ENCODE data around the gene OPCML. TPM values are rescaled to one million over a fixed set of nuclear protein-coding genes. Genes with fewer than 3 reads are reported as not detected.

OPCML gene
- total and polyA plus RNA-seq, 7 experiments from 2014 or later, result not detected

GRCh38 chr11:132790971-132791370 is 741.3 kb downstream of the OPCML start:
- ChIA-PET CTCF (interaction anchor here (0.7 kb wide), 1 partner anchor 16 kb away, joined by 3 read pairs; no protein-coding TSS in a partner anchor), POLR2A (no interaction called here)
- intact Hi-C loops (cut with micrococcal nuclease), result no loop called here
- Histone ChIP-seq H3K36me3 (ENCODE audit: control insufficient read depth in 2 of 3, insufficient read depth in 3 of 3, low read length in 3 of 3) (no peaks in the 10 kb centered on the region), H3K4me1 (ENCODE audit: control insufficient read depth in 2 of 2, insufficient read depth in 2 of 2, low read length in 2 of 2) (no peaks in the 10 kb centered on the region), H3K27me3 (ENCODE audit: control insufficient read depth in 2 of 2, insufficient read depth in 2 of 2, low read length in 2 of 2) (no peaks in the 10 kb centered on the region), H3K9me3 (ENCODE audit: control insufficient read depth in 2 of 3, low read length in 3 of 3) (no peaks in the 10 kb centered on the region), H3K27ac (ENCODE audit: low read depth, low read length) (no peak overlapping the region), H3K4me3 (ENCODE audit: low read length) (no peak overlapping the region)
- Mint-ChIP-seq H3K4me1 (no peaks in the 10 kb centered on the region), H3K27me3 (peaks cover 0 to 7% (median 0%) of the 10 kb centered on the region in 5 donors), H3K9me3 (peaks cover 0 to 10% (median 2%) of the 10 kb centered on the region in 11 donors), H3K36me3 (no peaks in the 10 kb centered on the region), H3K4me3 (no peak overlapping the region), H3K27ac (no peak overlapping the region)
- ATAC-seq (no peak), DNase-seq (no peak)

- H3K27ac ChIP-seq (ENCODE audit: low read depth, low read length), result no peak overlapping the region
- no peaks in the 10 kb centered on the region for H3K36me3 ChIP-seq (ENCODE audit: control insufficient read depth in 2 of 3, insufficient read depth in 3 of 3, low read length in 3 of 3)
- CTCF ChIA-PET, result interaction anchor here (0.7 kb wide), 1 partner anchor 16 kb away, joined by 3 read pairs; no protein-coding TSS in a partner anchor
- H3K4me3 ChIP-seq (ENCODE audit: low read length), result no peak overlapping the region
- DNase-seq, result no peak
- H3K9me3 Mint-ChIP-seq, result peaks cover 0 to 10% (median 2%) of the 10 kb centered on the region in 11 donors
- POLR2A ChIA-PET, result no interaction called here
- no peaks in the 10 kb centered on the region for H3K4me1 ChIP-seq (ENCODE audit: control insufficient read depth in 2 of 2, insufficient read depth in 2 of 2, low read length in 2 of 2)
- H3K9me3 ChIP-seq (ENCODE audit: control insufficient read depth in 2 of 3, low read length in 3 of 3), result no peaks in the 10 kb centered on the region
- H3K27me3 ChIP-seq (ENCODE audit: control insufficient read depth in 2 of 2, insufficient read depth in 2 of 2, low read length in 2 of 2), result no peaks in the 10 kb centered on the region
- no peak overlapping the region for H3K27ac Mint-ChIP-seq
- intact Hi-C loops (cut with micrococcal nuclease), result no loop called here
- no peaks in the 10 kb centered on the region for H3K4me1 Mint-ChIP-seq
- no peaks in the 10 kb centered on the region for H3K36me3 Mint-ChIP-seq
- ATAC-seq, result no peak
- peaks cover 0 to 7% (median 0%) of the 10 kb centered on the region in 5 donors for H3K27me3 Mint-ChIP-seq
- H3K4me3 Mint-ChIP-seq, result no peak overlapping the region
Observed at GRCh38 chr11:132790466-132790865, 741.8 kb downstream of the OPCML start.

- Histone ChIP-seq H3K4me3 (ENCODE audit: low read length) (no peak overlapping the region), H3K27me3 (ENCODE audit: control insufficient read depth in 2 of 2, insufficient read depth in 2 of 2, low read length in 2 of 2) (no peaks in the 10 kb centered on the region), H3K36me3 (ENCODE audit: control insufficient read depth in 2 of 3, insufficient read depth in 3 of 3, low read length in 3 of 3) (no peaks in the 10 kb centered on the region), H3K9me3 (ENCODE audit: control insufficient read depth in 2 of 3, low read length in 3 of 3) (no peaks in the 10 kb centered on the region), H3K4me1 (ENCODE audit: control insufficient read depth in 2 of 2, insufficient read depth in 2 of 2, low read length in 2 of 2) (no peaks in the 10 kb centered on the region), H3K27ac (ENCODE audit: low read depth, low read length) (no peak overlapping the region)
- Mint-ChIP-seq H3K4me3 (no peak overlapping the region), H3K4me1 (no peaks in the 10 kb centered on the region), H3K27me3 (peaks cover 0 to 7% (median 0%) of the 10 kb centered on the region in 5 donors), H3K27ac (no peak overlapping the region), H3K9me3 (peaks cover 0 to 9% (median 3%) of the 10 kb centered on the region in 11 donors), H3K36me3 (no peaks in the 10 kb centered on the region)
- ATAC-seq (no peak), DNase-seq (no peak)
- intact Hi-C loops (cut with micrococcal nuclease), result no loop called here
- CTCF ChIA-PET, result no interaction called here
- POLR2A ChIA-PET, result no interaction called here
Observed at GRCh38 chr11:132788816-132789325, 743.4 kb downstream of the OPCML start.

- ATAC-seq, result no peak
- ChIA-PET POLR2A (no interaction called here), CTCF (interaction anchor here (0.6 kb wide), 1 partner anchor 973 kb away, joined by 3 read pairs; no protein-coding TSS in a partner anchor)
- H3K4me1 ChIP-seq (ENCODE audit: control insufficient read depth in 2 of 2, insufficient read depth in 2 of 2, low read length in 2 of 2), result no peaks in the 10 kb centered on the region
- Mint-ChIP-seq H3K27me3 (no peaks in the 10 kb centered on the region), H3K4me1 (no peaks in the 10 kb centered on the region), H3K36me3 (no peaks in the 10 kb centered on the region), H3K9me3 (peaks cover 0 to 8% (median 0%) of the 10 kb centered on the region in 11 donors), H3K4me3 (no peak overlapping the region), H3K27ac (no peak overlapping the region)
- DNase-seq, result no peak
- no peaks in the 10 kb centered on the region for H3K9me3 ChIP-seq (ENCODE audit: control insufficient read depth in 2 of 3, low read length in 3 of 3)
- no peak overlapping the region for H3K27ac ChIP-seq (ENCODE audit: low read depth, low read length)
- H3K27me3 ChIP-seq (ENCODE audit: control insufficient read depth in 2 of 2, insufficient read depth in 2 of 2, low read length in 2 of 2), result no peaks in the 10 kb centered on the region
- intact Hi-C loops (cut with micrococcal nuclease), result no loop called here
- H3K36me3 ChIP-seq (ENCODE audit: control insufficient read depth in 2 of 3, insufficient read depth in 3 of 3, low read length in 3 of 3), result no peaks in the 10 kb centered on the region
- H3K4me3 ChIP-seq (ENCODE audit: low read length), result no peak overlapping the region
Observed at GRCh38 chr11:132785878-132786277, 746.4 kb downstream of the OPCML start.

GRCh38 chr11:132784441-132784840 is 747.9 kb downstream of the OPCML start:
- Histone ChIP-seq H3K4me1 (ENCODE audit: control insufficient read depth in 2 of 2, insufficient read depth in 2 of 2, low read length in 2 of 2) (no peaks in the 10 kb centered on the region), H3K9me3 (ENCODE audit: control insufficient read depth in 2 of 3, low read length in 3 of 3) (no peaks in the 10 kb centered on the region), H3K27me3 (ENCODE audit: control insufficient read depth in 2 of 2, insufficient read depth in 2 of 2, low read length in 2 of 2) (no peaks in the 10 kb centered on the region), H3K27ac (ENCODE audit: low read depth, low read length) (no peak overlapping the region), H3K36me3 (ENCODE audit: control insufficient read depth in 2 of 3, insufficient read depth in 3 of 3, low read length in 3 of 3) (no peaks in the 10 kb centered on the region), H3K4me3 (ENCODE audit: low read length) (no peak overlapping the region)
- ATAC-seq, result no peak
- H3K27me3 Mint-ChIP-seq, result no peaks in the 10 kb centered on the region
- H3K27ac Mint-ChIP-seq, result no peak overlapping the region
- intact Hi-C loops (cut with micrococcal nuclease), result no loop called here
- H3K4me3 Mint-ChIP-seq, result no peak overlapping the region
- no peaks in the 10 kb centered on the region for H3K4me1 Mint-ChIP-seq
- POLR2A ChIA-PET, result no interaction called here
- no peak for DNase-seq
- CTCF ChIA-PET, result no interaction called here
- H3K36me3 Mint-ChIP-seq, result no peaks in the 10 kb centered on the region
- H3K9me3 Mint-ChIP-seq, result peaks cover 0 to 8% (median 0%) of the 10 kb centered on the region in 11 donors

GRCh38 chr11:132782102-132782501 is 750.2 kb downstream of the OPCML start:
- no peaks in the 10 kb centered on the region for H3K4me1 ChIP-seq (ENCODE audit: control insufficient read depth in 2 of 2, insufficient read depth in 2 of 2, low read length in 2 of 2)
- Mint-ChIP-seq H3K9me3 (peaks cover 0 to 8% (median 0%) of the 10 kb centered on the region in 11 donors), H3K4me1 (no peaks in the 10 kb centered on the region), H3K36me3 (no peaks in the 10 kb centered on the region), H3K27me3 (no peaks in the 10 kb centered on the region), H3K4me3 (no peak overlapping the region), H3K27ac (no peak overlapping the region)
- ChIA-PET POLR2A (no interaction called here), CTCF (no interaction called here)
- no peaks in the 10 kb centered on the region for H3K36me3 ChIP-seq (ENCODE audit: control insufficient read depth in 2 of 3, insufficient read depth in 3 of 3, low read length in 3 of 3)
- no peaks in the 10 kb centered on the region for H3K27me3 ChIP-seq (ENCODE audit: control insufficient read depth in 2 of 2, insufficient read depth in 2 of 2, low read length in 2 of 2)
- H3K9me3 ChIP-seq (ENCODE audit: control insufficient read depth in 2 of 3, low read length in 3 of 3), result no peaks in the 10 kb centered on the region
- intact Hi-C loops (cut with micrococcal nuclease), result no loop called here
- ATAC-seq (no peak), DNase-seq (no peak)
- no peak overlapping the region for H3K27ac ChIP-seq (ENCODE audit: low read depth, low read length)
- H3K4me3 ChIP-seq (ENCODE audit: low read length), result no peak overlapping the region

- Histone ChIP-seq H3K4me3 (ENCODE audit: low read length) (no peak overlapping the region), H3K4me1 (ENCODE audit: control insufficient read depth in 2 of 2, insufficient read depth in 2 of 2, low read length in 2 of 2) (no peaks in the 10 kb centered on the region), H3K36me3 (ENCODE audit: control insufficient read depth in 2 of 3, insufficient read depth in 3 of 3, low read length in 3 of 3) (no peaks in the 10 kb centered on the region), H3K9me3 (ENCODE audit: control insufficient read depth in 2 of 3, low read length in 3 of 3) (no peaks in the 10 kb centered on the region), H3K27me3 (ENCODE audit: control insufficient read depth in 2 of 2, insufficient read depth in 2 of 2, low read length in 2 of 2) (no peaks in the 10 kb centered on the region), H3K27ac (ENCODE audit: low read depth, low read length) (no peak overlapping the region)
- H3K4me3 Mint-ChIP-seq, result no peak overlapping the region
- H3K9me3 Mint-ChIP-seq, result peaks cover 0 to 8% (median 0%) of the 10 kb centered on the region in 11 donors
- H3K27ac Mint-ChIP-seq, result no peak overlapping the region
- DNase-seq (no peak), ATAC-seq (no peak)
- no peaks in the 10 kb centered on the region for H3K4me1 Mint-ChIP-seq
- no peaks in the 10 kb centered on the region for H3K36me3 Mint-ChIP-seq
- POLR2A ChIA-PET, result no interaction called here
- CTCF ChIA-PET, result no interaction called here
- no peaks in the 10 kb centered on the region for H3K27me3 Mint-ChIP-seq
- intact Hi-C loops (cut with micrococcal nuclease), result no loop called here
Observed at GRCh38 chr11:132780046-132780445, 752.3 kb downstream of the OPCML start.

Data from naive thymus-derived CD4-positive, alpha-beta T cell (primary cell).